Fibroblast of lung (primary cell): ENCODE measurements around the gene PLCXD3. TPM values are rescaled to one million over a fixed set of nuclear protein-coding genes. Genes with fewer than 3 reads are reported as not detected.
A peak's percentile ranks its signal among the peaks of the same experiment; 100 is the strongest.

Source experiments
- DNase-seq, 2 donors: peaks; one replicate each; pipeline versions ENCODE4 v3.0.0 to v3.0.0-alpha.2; 2010; ENCODE audit warnings: low read depth in 2 of 2
- H2AFZ ChIP-seq: 2 replicates; pipeline ENCODE4 v1.5.1; 2012; ENCODE audit warnings: low read length, control low read depth, inconsistent platforms
- H3K27ac ChIP-seq: 2 replicates; pipeline ENCODE4 v1.5.1; 2011; ENCODE audit warnings: low read length, control low read depth; ENCODE audit not compliant: insufficient read depth
- H3K27me3 ChIP-seq: 2 replicates; pipeline ENCODE4 v1.5.1; 2011; ENCODE audit warnings: mild to moderate bottlenecking, low read length; ENCODE audit not compliant: control insufficient read depth, insufficient read depth
- H3K36me3 ChIP-seq: 2 replicates; pipeline ENCODE4 v1.5.1; 2011; ENCODE audit warnings: low read length; ENCODE audit not compliant: control insufficient read depth, insufficient read depth
- H3K4me1 ChIP-seq: 2 replicates; pipeline ENCODE4 v1.5.1; 2011; ENCODE audit warnings: low read length; ENCODE audit not compliant: control insufficient read depth, insufficient read depth; ENCODE audit errors: extremely low read depth
- H3K4me2 ChIP-seq: 2 replicates; pipeline ENCODE4 v1.5.1; 2011; ENCODE audit warnings: low read length, control low read depth; ENCODE audit not compliant: insufficient read depth; ENCODE audit errors: extremely low read depth
- H3K4me3 ChIP-seq, 4 experiments: fragments of 200-600 bp in 1 of 4; sonication (generic) in 1 of 4; replicated peaks in 1 of 4; 2 replicates each; pipeline ENCODE4 v1.5.1; 2011 to 2016; ENCODE audit warnings: low read length in 4 of 4, low read depth in 3 of 4, mild to moderate bottlenecking in 3 of 4, control low read depth in 2 of 4, inconsistent platforms in 1 of 4, mixed read lengths in 1 of 4; ENCODE audit not compliant: insufficient read depth in 1 of 4; ENCODE audit errors: control extremely low read depth in 1 of 4
- H3K79me2 ChIP-seq: 2 replicates; pipeline ENCODE4 v1.5.1; 2012; ENCODE audit warnings: mild to moderate bottlenecking, low read length, inconsistent platforms; ENCODE audit not compliant: control insufficient read depth, insufficient read depth
- H3K9ac ChIP-seq: 2 replicates; pipeline ENCODE4 v1.5.1; 2011; ENCODE audit warnings: mild to moderate bottlenecking, low read length, control low read depth; ENCODE audit not compliant: insufficient read depth
- H3K9me3 ChIP-seq: 2 replicates; pipeline ENCODE4 v1.5.1; 2012; ENCODE audit warnings: low read depth, low read length; ENCODE audit not compliant: control insufficient read depth, insufficient read depth
- H4K20me1 ChIP-seq: 2 replicates; pipeline ENCODE4 v1.5.1; 2011; ENCODE audit warnings: low read length; ENCODE audit not compliant: control insufficient read depth, insufficient read depth; ENCODE audit errors: extremely low read depth
- CTCF ChIP-seq, 2 donors: IDR thresholded peaks in 1 of 2; conservative IDR thresholded peaks in 1 of 2; 1 replicate in 1 of 2; 2 replicates in 1 of 2; pipeline ENCODE4 v1.5.1; 2011 to 2012; ENCODE audit warnings: low read length in 2 of 2, control low read depth in 1 of 2, inconsistent platforms in 1 of 2, low read depth in 1 of 2, mild to moderate bottlenecking in 1 of 2
- EZH2 ChIP-seq: IDR thresholded peaks from 2 replicates; pipeline ENCODE4 v1.5.1; 2012; ENCODE audit warnings: low read length, control low read depth, mild to moderate bottlenecking; ENCODE audit errors: missing control alignments
- polyA plus RNA-seq, 2 donors: library from polyadenylated mRNA; depleted of rRNA in 1 of 2; stranded (reverse) in 1 of 2; unstranded in 1 of 2; fragments of >200 nt; gene quantifications; 2 replicates each; pipeline ENCODE4 v1.2.1, GENCODE V29; 2011 to 2012; ENCODE audit warnings: missing spikeins in 1 of 2
- total RNA-seq: library from RNA; depleted of rRNA; stranded (reverse); fragments of >200 nt; gene quantifications from 2 replicates; pipeline ENCODE4 v1.2.1, GENCODE V29; 2014

The PLCXD3 gene
- total and polyA plus RNA-seq, 2 donors (not counting 1 experiment from before 2014, with no cell fraction given), result 0.02 to 1.3 TPM

GRCh38 chr5:41368158-41368557 is 142.2 kb downstream of the PLCXD3 start:
- Histone ChIP-seq H3K4me3 (no peak overlapping the region), H3K79me2 (no peaks in the 10 kb centered on the region), H4K20me1 (no peaks in the 10 kb centered on the region), H3K9ac (no peak overlapping the region), H3K27ac (no peak overlapping the region), H3K9me3 (no peaks in the 10 kb centered on the region), H3K4me2 (no peak overlapping the region), H2AFZ (no peak overlapping the region), H3K27me3 (no peaks in the 10 kb centered on the region), H3K4me1 (no peaks in the 10 kb centered on the region), H3K36me3 (no peaks in the 10 kb centered on the region)
- peak; percentile 43 to 52 for DNase-seq
- TF ChIP-seq EZH2 (no peak), CTCF (conservative IDR thresholded peaks at IDR 0.05 in 1 of 2, IDR thresholded peaks at IDR 0.05 in 1 of 2; ENCODE audit: low read depth in 1 of 2, low read length in 2 of 2) (no peak)

- no peak overlapping the region for H2AFZ ChIP-seq
- H3K4me3 ChIP-seq, result no peak overlapping the region
- H3K27ac ChIP-seq, result no peak overlapping the region
- DNase-seq, result no peak
- H3K27me3 ChIP-seq, result no peaks in the 10 kb centered on the region
- H4K20me1 ChIP-seq, result no peaks in the 10 kb centered on the region
- no peaks in the 10 kb centered on the region for H3K79me2 ChIP-seq
- H3K4me2 ChIP-seq, result no peak overlapping the region
- no peaks in the 10 kb centered on the region for H3K9me3 ChIP-seq
- no peak for TF ChIP-seq CTCF (conservative IDR thresholded peaks at IDR 0.05 in 1 of 2, IDR thresholded peaks at IDR 0.05 in 1 of 2; ENCODE audit: low read depth in 1 of 2, low read length in 2 of 2)
- no peak for TF ChIP-seq EZH2
- H3K36me3 ChIP-seq, result no peaks in the 10 kb centered on the region
- no peaks in the 10 kb centered on the region for H3K4me1 ChIP-seq
- no peak overlapping the region for H3K9ac ChIP-seq
These were observed 145.0 kb downstream of the PLCXD3 start for GRCh38 chr5:41365369-41365768.

- H3K27ac ChIP-seq, result no peak overlapping the region
These were observed 146.1 kb downstream of the PLCXD3 start for GRCh38 chr5:41364346-41364745.

More at GRCh38 chr5:41364346-41364745, 146.1 kb downstream of the PLCXD3 start:
- no peak overlapping the region for H3K4me3 ChIP-seq
- no peak overlapping the region for H2AFZ ChIP-seq
- TF ChIP-seq CTCF (conservative IDR thresholded peaks at IDR 0.05 in 1 of 2, IDR thresholded peaks at IDR 0.05 in 1 of 2; ENCODE audit: low read depth in 1 of 2, low read length in 2 of 2), result no peak
- TF ChIP-seq EZH2, result no peak
- H3K9ac ChIP-seq, result no peak overlapping the region
- no peaks in the 10 kb centered on the region for H3K36me3 ChIP-seq
- no peaks in the 10 kb centered on the region for H3K79me2 ChIP-seq
- H3K27me3 ChIP-seq, result no peaks in the 10 kb centered on the region
- no peaks in the 10 kb centered on the region for H4K20me1 ChIP-seq
- no peak overlapping the region for H3K4me2 ChIP-seq
- no peaks in the 10 kb centered on the region for H3K4me1 ChIP-seq
- DNase-seq, result no peak
- no peaks in the 10 kb centered on the region for H3K9me3 ChIP-seq
